Suprapubic skin (tissue), 4 donors: ENCODE data around the gene RBP5. TPM values are rescaled to one million over a fixed set of nuclear protein-coding genes. Genes with fewer than 3 reads are reported as not detected.

ENCODE experiments used
- DNase-seq, 2 donors: peaks; one replicate each; pipeline ENCODE4 v3.0.0-alpha.2; 2019; ENCODE audit warnings: low spot score in 2 of 2
- H3K27ac ChIP-seq: fragments of 200-600 bp; sonication (generic); one replicate; pipeline ENCODE4 v1.5.1; 2019
- H3K27me3 ChIP-seq: fragments of 200-600 bp; sonication (generic); one replicate; pipeline ENCODE4 v1.5.1; 2019
- H3K36me3 ChIP-seq: fragments of 200-600 bp; sonication (generic); one replicate; pipeline ENCODE4 v1.5.1; 2019
- H3K4me1 ChIP-seq: fragments of 200-600 bp; sonication (generic); one replicate; pipeline ENCODE4 v1.5.1; 2019
- H3K4me3 ChIP-seq: fragments of 200-600 bp; sonication (generic); one replicate; pipeline ENCODE4 v1.5.1; 2019; ENCODE audit warnings: mild to moderate bottlenecking
- H3K9me3 ChIP-seq: fragments of 200-600 bp; sonication (generic); one replicate; pipeline ENCODE4 v1.5.1; 2019
- CTCF ChIP-seq, 2 donors: fragments of 200-600 bp in 1 of 2; fragments of 450-650 bp in 1 of 2; sonication (generic) in 1 of 2; IDR thresholded peaks; one replicate each; pipeline ENCODE4 v1.5.1; 2016 to 2019; ENCODE audit warnings: antibody characterized with exemption in 2 of 2, mild to moderate bottlenecking in 1 of 2, moderate library complexity in 1 of 2
- EP300 ChIP-seq: sonication (generic); formaldehyde crosslinking; IDR thresholded peaks from one replicate; pipeline ENCODE4 v1.6.1; 2017; ENCODE audit warnings: antibody characterized with exemption
- POLR2A ChIP-seq, 2 donors: fragments of 450-650 bp; IDR thresholded peaks; one replicate each; pipeline ENCODE4 v1.6.1; 2017; ENCODE audit warnings: antibody characterized with exemption in 2 of 2, mild to moderate bottlenecking in 2 of 2, moderate library complexity in 2 of 2
- POLR2AphosphoS5 ChIP-seq, 3 donors: sonication (generic); formaldehyde crosslinking; IDR thresholded peaks; one replicate each; pipeline ENCODE4 v1.6.1; 2017; ENCODE audit warnings: antibody characterized with exemption in 3 of 3
- WGBS: methylation state at CpG from one replicate; pipeline ENCODE4 v1.1.5; 2018; 5-methylcytosine and 5-hydroxymethylcytosine counted together
- total RNA-seq, 4 donors: library from RNA; depleted of rRNA; stranded (reverse); fragments of >200 nt; gene quantifications; one replicate each; pipeline ENCODE4 v1.1.0, GENCODE V29; 2016

The RBP5 gene
- total RNA-seq, 4 donors from 2014 or later = 0.98 to 2.1 TPM; not detected in 2

GRCh38 chr12:7103837-7104584 is 24.7 kb downstream of the RBP5 start:
- WGBS = 88% methylated on average over 14 of the region's 14 CpGs
- peaks cover 14% of the 10 kb centered on the region for H3K36me3 ChIP-seq
- DNase-seq = peak in 1 of 2 donors; percentile 43

GRCh38 chr12:7102582-7102981 is 26.1 kb downstream of the RBP5 start:
- Histone ChIP-seq H3K4me3 (no peak overlapping the region), H3K27me3 (no peaks in the 10 kb centered on the region), H3K9me3 (no peaks in the 10 kb centered on the region), H3K27ac (no peak overlapping the region), H3K36me3 (peaks cover 25% of the 10 kb centered on the region), H3K4me1 (peaks cover 10% of the 10 kb centered on the region)
- peak in 1 of 2 donors; percentile 13 for DNase-seq
- no peak for TF ChIP-seq EP300
- TF ChIP-seq POLR2A (IDR thresholded peaks at IDR 0.05) = no peak
- no peak for TF ChIP-seq POLR2AphosphoS5 (IDR thresholded peaks at IDR 0.05)
- no peak for TF ChIP-seq CTCF (IDR thresholded peaks at IDR 0.05)
- WGBS = 85% methylated on average over 3 of the region's 3 CpGs

More at GRCh38 chr12:7103837-7104584, 24.7 kb downstream of the RBP5 start:
- H3K4me3 ChIP-seq = no peak overlapping the region
- H3K27ac ChIP-seq = no peak overlapping the region
- peaks cover 22% of the 10 kb centered on the region for H3K4me1 ChIP-seq
- TF ChIP-seq POLR2A (IDR thresholded peaks at IDR 0.05) = no peak
- H3K27me3 ChIP-seq = no peaks in the 10 kb centered on the region
- H3K9me3 ChIP-seq = no peaks in the 10 kb centered on the region

- Histone ChIP-seq H3K27me3 (no peaks in the 10 kb centered on the region), H3K36me3 (peaks cover 28% of the 10 kb centered on the region), H3K4me3 (no peak overlapping the region), H3K4me1 (peaks cover 1% of the 10 kb centered on the region), H3K27ac (no peak overlapping the region), H3K9me3 (no peaks in the 10 kb centered on the region)
- DNase-seq = peak; percentile 48 to 76
- 92% methylated on average over 10 of the region's 10 CpGs for WGBS
- TF ChIP-seq EP300 (no peak), CTCF (IDR thresholded peaks at IDR 0.05) (no peak), POLR2A (IDR thresholded peaks at IDR 0.05) (no peak), POLR2AphosphoS5 (IDR thresholded peaks at IDR 0.05) (no peak)
Measured at GRCh38 chr12:7101694-7102131, 27.0 kb downstream of the RBP5 start.

- DNase-seq = peak; percentile 6 to 19
- H3K27me3 ChIP-seq = no peaks in the 10 kb centered on the region
- 86% methylated on average over 4 of the region's 4 CpGs for WGBS
- no peaks in the 10 kb centered on the region for H3K9me3 ChIP-seq
- no peak overlapping the region for H3K4me3 ChIP-seq
- H3K4me1 ChIP-seq = no peaks in the 10 kb centered on the region
- peaks cover 28% of the 10 kb centered on the region for H3K36me3 ChIP-seq
- no peak overlapping the region for H3K27ac ChIP-seq
- TF ChIP-seq POLR2A (IDR thresholded peaks at IDR 0.05) (no peak), CTCF (IDR thresholded peaks at IDR 0.05) (no peak), EP300 (no peak), POLR2AphosphoS5 (IDR thresholded peaks at IDR 0.05) (no peak)
Measured at GRCh38 chr12:7101047-7101693, 27.5 kb downstream of the RBP5 start.

- Histone ChIP-seq H3K9me3 (no peaks in the 10 kb centered on the region), H3K27ac (no peak overlapping the region), H3K36me3 (peaks cover 28% of the 10 kb centered on the region), H3K27me3 (no peaks in the 10 kb centered on the region), H3K4me1 (no peaks in the 10 kb centered on the region), H3K4me3 (no peak overlapping the region)
- WGBS = 80% methylated on average over 4 of the region's 4 CpGs
- DNase-seq = peak; percentile 11 to 15
- TF ChIP-seq POLR2AphosphoS5 (IDR thresholded peaks at IDR 0.05) = no peak
Measured at GRCh38 chr12:7100239-7100638, 28.4 kb downstream of the RBP5 start.

GRCh38 chr12:7099290-7099996 is 29.2 kb downstream of the RBP5 start:
- Histone ChIP-seq H3K27ac (no peak overlapping the region), H3K36me3 (peaks cover 28% of the 10 kb centered on the region), H3K9me3 (no peaks in the 10 kb centered on the region), H3K27me3 (no peaks in the 10 kb centered on the region), H3K4me3 (no peak overlapping the region), H3K4me1 (peaks cover 2% of the 10 kb centered on the region)
- 86% methylated on average over 9 of the region's 9 CpGs for WGBS
- no peak for TF ChIP-seq CTCF (IDR thresholded peaks at IDR 0.05)
- TF ChIP-seq POLR2A (IDR thresholded peaks at IDR 0.05) = no peak
- no peak for TF ChIP-seq EP300
- TF ChIP-seq POLR2AphosphoS5 (IDR thresholded peaks at IDR 0.05) = no peak
- DNase-seq = peak; percentile 34 to 49
